ENCODE results near the gene GRHPR.
"Not testable (repeated sequence)": the region's sequence is repeated elsewhere in the genome, so short reads cannot be mapped to it uniquely, and the experiment has no call there.

The GRHPR gene

DNA sequence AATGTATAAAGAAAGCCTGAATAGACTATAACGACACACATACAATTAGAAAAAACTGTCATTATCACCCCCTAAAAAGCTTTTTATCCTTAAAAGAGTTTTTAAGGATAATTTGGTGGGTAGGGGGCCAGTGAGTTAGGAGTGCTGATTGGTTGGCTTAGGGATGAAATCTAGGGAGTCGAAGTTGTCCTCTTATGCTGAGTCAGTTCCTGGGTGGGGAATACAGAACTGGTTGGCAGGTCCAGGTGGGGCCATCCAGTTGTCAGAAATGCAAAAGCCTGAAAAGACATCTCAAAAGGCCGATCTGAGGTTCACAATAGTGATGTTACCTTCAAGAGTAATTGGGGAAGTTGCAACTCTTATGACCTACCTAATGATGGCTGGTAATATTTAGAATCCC is 29.1 kb downstream of the GRHPR start:
- no peak for DNase-seq

DNA sequence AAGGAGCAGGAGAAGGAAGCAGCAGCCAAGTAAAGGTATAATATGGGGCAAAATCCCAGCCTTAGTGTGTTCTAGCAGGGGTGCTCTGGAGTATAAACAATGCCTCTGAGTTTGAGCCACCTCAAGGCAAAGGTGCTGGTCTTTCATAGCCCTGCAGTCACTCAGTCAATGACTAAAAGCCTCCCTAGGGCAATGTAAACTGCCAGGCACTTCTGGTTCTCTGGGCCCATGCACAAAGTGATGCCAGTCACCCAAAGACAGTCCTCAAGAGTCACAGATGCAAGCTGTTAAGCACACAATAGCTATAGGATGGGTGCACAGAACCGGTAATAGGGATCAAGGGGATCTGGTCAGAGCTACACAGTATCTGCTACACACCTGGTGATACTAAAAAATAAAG is 30.1 kb downstream of the GRHPR start:
- DNase-seq, result no peak

DNA sequence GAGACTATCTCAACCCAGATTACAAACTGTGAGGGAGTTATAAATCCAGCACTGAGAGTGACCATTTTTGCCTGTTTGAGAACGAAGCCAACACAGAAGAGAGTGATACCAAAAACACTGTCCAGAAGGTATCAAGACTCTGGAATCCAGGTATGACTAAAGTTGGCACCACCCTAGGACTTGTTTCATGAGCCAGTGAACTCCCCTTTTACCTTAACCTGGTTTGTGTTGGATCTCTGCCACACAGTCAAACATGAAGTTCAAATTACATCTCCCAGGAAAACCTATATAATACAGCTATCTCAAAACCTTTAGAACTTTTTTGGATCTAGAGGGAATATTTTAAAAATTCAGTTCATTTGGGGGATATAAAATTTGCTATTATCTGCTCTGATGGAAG is 31.3 kb downstream of the GRHPR start:
- no peak for DNase-seq

DNA sequence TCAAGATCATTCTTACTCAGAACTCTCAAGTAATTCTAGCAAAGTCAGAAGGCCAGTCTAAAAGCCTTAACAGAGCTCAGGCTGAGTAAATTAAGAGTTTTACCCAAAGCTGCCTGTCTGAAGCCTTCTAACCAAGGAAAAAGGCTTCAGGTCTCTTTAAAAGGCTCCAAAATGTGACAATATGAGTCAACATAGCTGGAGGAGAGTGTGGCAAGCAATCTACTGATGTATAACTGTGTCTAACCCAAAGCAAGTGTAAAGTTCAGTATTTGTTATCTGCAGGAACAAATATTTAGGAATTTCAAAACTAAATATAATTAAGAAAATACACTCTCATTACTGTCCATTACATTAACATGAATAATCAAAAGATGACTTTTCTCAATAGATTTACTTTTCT is 31.7 kb downstream of the GRHPR start:
- no peak for DNase-seq

DNA sequence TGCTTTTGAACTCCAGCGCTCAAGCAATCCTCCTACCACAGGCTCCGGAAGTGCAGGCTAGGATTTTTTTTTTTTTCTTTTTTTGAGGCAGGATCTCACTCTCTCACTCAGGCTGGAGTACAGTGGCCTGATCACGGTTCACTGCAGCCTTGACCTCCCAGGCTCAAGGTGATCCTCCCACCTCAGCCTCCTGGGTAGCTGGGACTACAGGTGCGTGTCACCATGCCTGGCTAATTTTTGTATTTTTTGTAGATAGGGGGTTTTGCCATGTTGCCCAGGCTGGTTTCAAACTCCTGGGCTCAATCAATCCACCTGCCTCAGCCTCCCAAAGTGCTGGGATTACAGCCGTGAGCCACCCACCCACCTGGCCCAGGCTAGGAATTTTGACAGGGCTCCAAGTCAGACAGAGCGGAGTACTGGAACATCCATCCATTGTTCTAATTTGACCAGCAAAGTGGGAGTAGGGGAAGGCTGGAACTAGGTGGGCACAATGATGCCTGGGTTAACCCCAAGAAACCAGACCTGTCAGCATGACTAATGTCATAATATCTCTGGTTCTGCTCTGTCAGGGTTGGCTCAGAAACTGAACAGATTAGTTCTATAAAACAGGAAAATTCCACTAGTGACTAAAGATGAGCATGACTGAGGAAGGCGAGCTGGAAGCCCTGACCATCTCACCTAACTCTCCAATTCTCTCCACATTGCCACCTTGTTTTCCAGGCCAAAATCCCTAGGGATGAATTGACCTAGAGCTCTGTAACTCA is 33.6 kb downstream of the GRHPR start:
- no peak for DNase-seq

DNA sequence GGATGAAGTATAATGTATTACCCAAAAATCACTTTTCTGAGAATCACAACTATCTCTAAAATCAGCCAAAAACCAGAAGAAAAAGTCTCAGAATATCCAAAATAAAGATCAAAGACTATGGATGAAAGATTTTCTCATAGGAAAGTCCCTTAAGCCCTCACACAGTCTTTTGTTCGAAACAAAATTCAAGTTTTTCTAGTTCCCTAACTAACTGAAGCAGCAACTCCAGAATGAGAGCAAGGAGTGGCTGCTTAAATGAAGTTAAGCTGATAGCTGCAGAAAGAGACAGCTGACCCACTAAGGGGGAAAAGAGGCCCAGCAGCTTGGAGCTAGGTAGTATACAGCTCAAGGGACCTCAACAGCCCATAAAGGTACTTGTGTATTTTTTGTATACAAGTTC is 34.3 kb downstream of the GRHPR start:
- no peak for DNase-seq

DNA sequence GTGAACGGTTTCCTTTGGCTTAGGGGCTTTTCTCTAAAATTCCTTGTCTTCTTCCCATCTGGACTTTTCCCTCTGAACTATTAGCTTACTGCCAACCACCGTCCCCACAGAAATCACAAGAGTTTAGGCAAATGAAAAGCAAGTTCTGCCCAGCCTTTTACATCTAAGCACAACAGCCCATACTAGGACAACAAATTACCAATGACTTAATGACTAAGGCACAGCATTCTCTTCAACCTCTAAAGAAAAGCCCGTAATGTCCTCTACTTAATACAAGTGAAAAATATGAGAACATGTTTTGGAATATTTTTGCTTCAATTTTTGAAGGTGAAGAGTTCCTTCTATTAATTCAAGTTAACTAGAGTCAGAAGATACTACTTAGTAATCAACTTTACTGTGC is 41.5 kb downstream of the GRHPR start:
- no peak for DNase-seq

DNA sequence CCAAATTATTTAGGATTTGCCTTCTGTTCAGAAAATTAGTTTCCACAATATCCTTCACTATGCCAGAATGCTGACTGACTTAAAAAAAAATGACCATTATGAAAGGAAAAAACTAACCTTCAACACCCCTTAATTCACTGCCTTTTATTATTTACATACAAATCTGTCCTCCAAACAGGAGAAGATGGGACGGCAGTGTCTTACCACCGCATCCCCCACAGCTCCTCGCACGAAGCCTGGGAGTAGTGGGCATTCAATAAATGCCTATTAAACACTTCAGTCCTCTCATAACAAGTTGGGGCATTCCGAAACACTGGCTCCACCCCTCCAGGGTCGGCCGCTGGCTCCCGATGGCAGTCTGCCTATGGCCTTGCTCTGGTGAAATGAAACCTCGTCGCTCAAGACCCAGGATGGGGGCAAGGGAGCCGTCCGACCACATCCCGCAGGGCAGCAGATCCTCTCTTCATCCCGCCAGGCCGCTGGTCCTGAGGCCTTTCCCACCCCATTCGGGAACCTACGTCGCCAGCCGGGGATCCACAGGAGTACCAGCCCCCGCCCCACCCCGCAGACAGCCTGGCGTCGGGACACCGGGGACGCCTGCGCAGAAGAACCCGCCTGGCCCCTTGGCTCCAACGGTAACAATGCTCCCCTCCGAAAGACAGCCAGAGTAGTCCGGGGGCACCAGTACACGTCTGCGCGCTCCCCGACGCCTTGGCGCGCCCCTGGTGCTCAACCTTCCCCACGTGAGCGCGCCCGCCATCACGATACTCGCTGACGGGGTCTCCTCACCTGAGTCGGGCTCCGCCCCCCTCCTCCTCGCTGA is 42.1 kb downstream of the GRHPR start:
- DNase-seq, result peak; percentile 52

DNA sequence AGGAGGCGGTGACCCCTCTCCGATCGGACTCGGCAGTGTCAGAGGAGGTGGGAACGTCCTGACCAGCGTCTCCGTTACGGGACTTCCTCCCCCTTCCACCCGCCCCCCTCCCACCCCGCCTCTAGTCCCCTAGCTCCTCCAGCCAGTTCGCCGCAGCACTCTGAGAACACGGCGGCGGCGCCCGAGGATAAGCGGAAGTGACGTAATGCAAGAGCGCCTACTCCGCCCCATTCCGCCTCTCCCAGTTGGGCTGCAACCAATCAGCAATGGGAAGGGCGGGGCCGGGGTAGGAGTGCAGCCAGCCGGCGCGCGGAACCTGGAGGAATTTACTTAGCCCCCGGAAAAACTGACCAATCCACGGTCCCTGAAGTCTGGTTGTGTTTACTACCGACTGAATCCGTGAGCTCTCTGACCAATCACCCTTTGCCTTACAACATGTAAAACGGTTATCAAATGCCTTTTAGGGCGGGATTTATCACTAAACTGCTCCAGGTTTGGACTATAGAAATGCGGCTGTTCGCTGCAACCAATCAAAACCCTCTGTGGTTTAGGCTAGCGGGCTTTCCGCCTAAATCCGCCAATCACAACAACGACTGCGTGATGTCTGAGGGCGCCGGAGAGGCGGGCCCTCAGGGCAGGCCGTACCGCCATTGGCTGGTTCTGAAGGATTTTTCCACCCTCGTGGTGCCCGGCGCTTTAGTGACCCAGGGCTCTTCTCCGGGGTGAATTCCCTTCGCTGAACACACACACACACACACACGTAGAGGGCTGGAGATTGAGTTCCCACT is 42.9 kb downstream of the GRHPR start, which contains the start of gene ZBTB5:
ZBTB5 (minus strand) TSS at position 202 of the 788 bp plus-strand sequence. CDS start 22,899 bp downstream, outside the sequence.
- DNase-seq, result peak; percentile 99

DNA sequence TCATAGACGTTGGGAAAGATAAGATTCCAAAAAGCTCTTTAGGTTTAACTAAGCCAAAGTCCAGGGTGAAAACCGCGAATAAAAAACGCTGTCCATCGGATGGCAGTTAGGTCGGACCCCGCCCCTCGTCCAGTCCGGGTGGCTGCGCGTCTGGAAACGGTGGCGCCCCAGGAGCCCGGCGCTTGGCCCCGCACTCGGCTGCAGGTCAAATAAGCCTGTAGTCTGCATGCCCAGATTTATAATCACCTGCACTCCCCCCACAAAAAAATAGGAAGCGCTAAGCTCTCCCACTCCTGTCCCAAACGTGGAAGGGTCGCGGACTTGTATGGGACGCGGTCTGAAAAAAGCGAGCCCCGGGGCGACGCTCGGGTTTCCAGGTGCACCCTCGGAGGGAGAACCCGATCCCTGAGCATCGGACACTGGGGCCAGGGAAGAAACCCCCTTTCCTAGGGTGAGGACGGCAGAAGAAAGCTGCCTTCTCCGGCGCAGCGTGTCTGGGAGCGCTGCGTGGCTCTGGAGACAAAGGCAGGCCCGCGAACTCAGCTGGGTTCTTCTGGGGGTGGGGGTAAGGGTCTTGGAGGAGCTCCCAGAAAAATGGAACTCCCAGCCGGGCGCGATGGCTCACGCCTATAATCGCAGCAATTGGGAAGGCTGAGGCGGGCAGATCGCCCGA is 43.7 kb downstream of the GRHPR start:
- DNase-seq, result peak; percentile 48

DNA sequence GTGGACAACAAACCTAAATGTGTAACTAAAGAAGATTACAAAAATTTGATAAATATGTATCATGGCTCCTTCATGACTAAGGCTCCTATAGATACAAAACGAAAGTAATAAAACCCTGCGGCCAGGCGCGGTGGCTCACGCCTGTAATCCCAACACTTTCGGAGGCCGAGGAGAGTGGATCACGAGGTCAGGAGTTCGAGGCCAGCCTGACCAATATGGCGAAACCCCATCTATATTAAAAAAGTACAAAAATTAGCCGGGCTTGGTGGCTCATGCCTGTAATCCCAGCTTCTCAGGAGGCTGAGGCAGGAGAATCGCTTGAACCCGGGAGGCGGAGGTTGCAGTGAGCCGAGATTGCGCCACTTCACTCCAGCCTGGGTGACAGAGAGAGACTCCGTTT is 45.0 kb downstream of the GRHPR start:
- peak; percentile 53 for DNase-seq

DNA sequence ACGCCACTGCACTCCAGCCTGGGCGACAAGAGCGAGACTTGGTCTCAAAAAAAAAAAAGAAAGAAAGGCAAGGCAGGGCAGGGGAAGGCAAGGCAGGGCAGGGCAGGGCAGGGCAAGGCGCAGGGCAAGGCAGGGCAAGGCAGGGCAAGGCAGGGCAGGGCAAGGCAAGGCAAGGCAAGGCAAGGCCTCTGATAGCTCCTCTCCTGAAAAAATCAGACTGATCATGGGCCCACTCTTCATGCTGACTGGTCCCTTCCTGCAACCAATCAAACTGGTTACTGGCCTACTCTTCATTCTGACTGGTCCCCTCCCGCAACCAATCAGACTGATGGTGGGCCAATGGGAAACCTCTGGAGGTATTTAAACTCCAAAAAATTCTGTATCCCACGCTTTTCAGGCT is 46.1 kb downstream of the GRHPR start:
- no peak for DNase-seq

DNA sequence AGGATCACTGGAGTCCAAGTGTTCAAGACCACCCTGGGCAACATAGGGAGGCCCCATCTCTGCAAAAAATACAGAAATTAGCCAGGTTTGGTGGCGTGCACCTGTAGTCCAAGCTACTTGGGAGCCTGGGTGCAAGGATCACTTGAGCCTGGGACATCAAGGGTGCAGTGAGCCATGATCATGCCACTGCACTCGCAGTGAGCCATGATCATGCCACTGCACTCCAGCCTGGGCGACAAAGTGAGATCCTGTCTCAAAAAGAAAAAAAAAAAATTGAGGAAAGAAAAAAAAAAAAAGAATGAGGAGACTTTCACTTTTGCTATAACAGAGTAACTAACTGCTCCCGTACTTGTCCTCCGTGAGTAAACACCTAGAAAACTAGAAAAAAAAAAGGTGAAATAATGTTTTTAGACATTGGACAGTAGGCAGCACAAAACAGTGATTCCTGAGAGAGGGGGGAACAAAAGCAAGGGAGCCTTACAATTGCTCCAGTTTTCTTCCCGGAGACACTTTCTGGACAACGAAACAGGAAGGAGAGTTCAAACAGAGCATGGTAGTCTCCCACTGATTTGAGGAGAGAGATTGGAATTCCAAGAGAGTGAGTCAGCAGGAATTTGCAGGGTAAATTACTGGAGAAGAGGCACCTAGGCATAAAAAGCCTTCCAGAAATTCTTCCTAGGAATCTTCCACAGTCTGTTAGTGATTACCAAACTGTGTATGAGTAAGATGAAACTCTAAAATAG is 49.6 kb downstream of the GRHPR start:
- no peak for DNase-seq

DNA sequence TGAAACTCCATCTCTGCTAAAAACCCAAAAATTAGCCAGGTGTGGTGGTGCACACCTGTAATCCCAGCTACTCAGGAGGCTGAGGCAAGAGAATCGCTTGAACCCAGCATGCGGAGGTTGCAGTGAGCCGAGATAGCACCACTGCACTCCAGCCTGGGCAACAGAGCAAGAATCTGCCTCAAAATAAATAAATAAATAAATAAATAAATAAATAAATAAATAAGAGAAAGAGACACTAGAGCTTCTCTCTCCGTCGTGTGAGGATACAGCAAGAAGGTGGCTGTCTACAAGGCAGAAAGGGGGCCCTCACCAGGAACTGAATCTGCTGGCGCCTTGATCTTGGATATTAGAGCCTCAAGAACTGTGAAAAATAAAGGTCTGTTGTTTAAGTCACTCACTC is 51.5 kb downstream of the GRHPR start:
- not testable (repeated sequence) for DNase-seq

DNA sequence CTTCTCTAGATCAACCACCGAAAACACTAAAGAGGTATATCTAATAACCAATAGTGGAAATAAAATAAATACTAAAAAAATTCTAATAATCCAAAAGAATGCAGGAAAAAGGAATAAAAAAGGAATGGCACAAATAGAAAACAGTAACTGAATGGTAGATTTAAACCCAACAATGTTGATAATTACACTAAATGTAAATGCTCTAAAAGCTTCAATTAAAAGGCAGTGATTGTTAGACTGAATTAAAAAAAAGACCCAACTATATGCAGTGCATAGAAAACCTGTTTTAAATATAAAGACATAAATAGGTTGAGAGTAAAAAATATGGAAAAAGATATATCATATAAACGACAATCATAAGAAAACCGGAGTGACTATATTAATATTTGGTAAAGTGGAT is 51.9 kb downstream of the GRHPR start:
- DNase-seq, result no peak

DNA sequence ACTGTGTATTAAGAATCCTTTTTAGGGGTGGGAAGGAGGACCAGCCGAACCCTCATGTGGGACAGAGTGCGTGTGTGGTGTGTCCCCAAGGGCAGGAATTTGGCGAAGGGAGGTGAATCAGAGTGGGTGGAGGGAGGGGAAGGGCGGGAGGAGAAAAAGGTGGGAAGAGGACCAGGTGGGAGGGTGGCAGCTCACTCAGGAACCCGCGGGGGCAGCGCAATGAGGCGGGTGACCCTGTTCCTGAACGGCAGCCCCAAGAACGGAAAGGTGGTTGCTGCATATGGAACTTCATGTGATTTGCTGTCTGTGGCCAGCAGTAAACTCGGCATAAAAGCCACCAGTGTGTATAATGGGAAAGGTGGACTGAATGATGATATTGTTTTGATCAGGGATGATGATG is 54.4 kb downstream of the GRHPR start:
- no peak for DNase-seq

DNA sequence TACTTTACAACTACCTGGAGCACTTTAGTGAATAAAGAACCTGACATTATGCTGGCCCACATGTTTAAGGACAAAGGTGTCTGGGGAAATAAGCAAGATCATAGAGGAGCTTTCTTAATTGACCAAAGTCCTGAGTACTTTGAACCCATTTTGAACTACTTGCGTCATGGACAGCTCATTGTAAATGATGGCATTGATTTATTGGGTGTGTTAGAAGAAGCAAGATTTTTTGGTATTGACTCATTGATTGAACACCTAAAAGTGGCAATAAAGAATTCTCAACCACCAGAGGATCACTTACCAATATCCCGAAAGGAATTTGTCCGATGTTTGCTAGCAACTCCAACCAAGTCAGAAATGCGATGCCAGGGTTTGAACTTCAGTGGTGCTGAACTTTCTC is 54.9 kb downstream of the GRHPR start:
- not testable (repeated sequence) for DNase-seq

DNA sequence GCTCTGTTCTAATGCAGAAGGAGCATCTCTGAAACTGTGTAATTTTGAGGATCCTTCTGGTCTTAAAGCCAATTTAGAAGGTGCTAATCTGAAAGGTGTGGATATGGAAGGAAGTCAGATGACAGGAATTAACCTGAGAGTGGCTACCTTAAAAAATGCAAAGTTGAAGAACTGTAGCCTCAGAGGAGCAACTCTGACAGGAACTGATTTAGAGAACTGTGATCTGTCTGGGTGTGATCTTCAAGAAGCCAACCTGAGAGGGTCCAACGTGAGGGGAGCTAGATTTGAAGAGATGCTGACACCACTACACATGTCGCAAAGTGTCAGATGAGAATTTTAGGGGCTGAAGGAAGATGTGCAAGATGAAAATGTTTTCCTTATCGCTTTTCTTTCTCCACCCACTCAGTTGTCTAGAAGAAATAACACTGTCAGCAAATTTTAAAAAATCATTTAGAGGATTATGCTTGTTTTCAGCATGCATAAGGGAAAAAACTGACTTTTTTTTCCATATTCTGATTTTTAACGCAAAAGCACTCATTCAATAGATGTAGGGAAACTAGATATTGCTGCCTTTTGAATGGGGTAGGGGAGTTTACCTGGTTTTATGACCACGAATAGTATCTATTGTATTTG is 55.6 kb downstream of the GRHPR start:
- DNase-seq, result not testable (repeated sequence)

DNA sequence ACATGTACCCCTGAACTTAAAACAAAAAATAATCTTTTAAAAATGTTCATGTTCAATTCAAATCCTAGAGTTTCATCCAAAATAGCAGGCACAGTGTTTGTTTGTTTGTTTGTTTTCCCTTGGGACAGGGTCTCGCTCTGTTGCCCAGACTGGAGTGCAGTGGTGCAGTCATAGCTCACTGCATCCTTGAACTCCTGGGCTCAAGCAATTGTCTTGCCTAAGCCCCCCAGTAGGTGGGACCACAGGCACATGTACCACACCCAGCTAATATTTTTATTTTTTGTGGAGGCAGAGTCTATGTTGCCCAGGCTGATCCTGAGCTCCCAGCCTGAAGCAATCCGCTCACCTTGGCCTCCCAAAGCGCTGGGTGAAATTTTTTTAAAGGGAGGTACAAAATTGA is 58.3 kb downstream of the GRHPR start:
- DNase-seq, result no peak

DNA sequence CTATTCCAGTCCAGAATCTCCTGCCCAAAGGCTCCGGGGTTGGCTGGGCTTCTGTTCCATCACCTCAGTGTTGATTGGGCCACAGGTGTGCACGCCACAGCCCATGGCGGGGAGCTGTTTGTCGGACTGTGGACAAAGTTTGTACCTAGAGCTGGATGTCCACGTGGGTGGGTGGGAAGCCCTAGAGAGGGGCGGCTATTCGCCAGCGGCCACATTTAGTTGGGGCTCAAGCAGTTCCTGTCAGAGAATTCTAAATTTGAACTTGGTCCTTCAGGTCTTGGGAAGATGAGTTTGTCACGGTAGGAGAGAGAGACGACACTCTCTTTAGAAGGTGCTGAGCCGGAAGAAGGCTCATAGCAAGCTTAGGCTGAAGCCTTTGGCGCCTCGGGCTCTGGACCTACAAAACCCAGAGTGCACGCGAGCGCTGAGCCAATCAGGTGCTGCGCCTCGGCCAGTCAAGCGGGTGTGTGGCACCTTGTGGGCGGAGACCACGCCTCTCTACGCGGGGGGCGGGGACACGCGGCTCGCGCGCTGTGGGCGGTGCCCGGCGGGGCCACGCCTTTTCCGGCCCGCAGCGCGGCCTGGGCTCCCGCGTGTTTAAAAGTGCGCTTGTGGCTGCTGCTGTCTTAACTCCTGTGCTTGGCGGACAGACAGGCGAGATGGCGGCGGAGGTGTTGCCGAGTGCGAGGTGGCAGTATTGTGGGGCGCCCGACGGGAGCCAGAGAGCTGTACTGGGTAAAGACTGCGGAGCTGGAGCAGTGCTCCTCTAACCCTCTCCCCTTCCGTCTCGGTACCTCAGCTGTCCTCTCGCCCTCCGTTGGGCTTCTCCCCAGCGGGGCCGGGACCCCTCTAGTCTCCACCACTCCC is 63.1 kb downstream of the GRHPR start, which contains the start of gene POLR1E:
POLR1E (plus strand) TSS at position 560 of the 867 bp plus-strand sequence; CDS start at position 660, 100 bp downstream.
- peak; percentile 95 for DNase-seq

Data from MV-4-11 (cell line).